ENCODE data around the gene TRPM2.
"Not testable (repeated sequence)": the region's sequence is repeated elsewhere in the genome, so short reads cannot be mapped to it uniquely, and the experiment has no call there.

TRPM2 gene

DNA sequence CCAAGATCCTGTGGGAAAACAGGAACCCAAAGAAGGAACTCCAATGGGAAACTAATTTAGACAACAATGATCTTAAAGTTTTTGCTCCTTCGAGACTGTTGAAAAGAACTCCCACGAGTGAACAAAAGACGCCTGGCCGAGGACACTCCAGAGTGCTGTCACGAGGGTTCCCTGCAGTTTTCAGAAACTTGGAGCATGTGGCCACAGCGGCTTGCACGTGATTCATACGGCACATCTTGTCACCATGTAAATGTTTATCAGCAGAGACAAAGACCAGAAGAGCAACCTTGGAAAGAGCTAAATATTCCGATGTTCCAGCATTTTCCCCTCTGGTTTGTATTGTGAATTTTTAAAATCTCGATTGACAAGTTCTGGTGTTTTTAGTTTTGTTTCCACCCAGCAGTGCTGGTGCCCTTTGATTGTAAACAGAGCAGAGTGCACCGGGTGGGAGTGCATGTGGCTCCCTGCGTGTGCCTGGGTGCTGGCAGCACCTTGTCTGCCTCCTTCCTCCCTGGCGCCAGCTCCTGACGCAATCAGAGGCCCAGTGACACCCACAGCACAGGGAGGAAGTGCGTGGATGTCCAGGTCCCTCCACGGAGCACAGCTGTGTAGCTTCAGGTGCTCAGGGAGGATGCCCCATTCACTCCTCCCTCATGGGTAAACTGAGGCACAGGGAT is 124.8 kb downstream of the TRPM2 start:
- H3K36me3 ChIP-seq, result no peaks in the 10 kb centered on the region
- H3K4me3 ChIP-seq (ENCODE audit: low read depth, low read length), result no peak overlapping the region
- no peak overlapping the region for H3K27ac ChIP-seq
- no peak for DNase-seq
- TF ChIP-seq, protein P1, sequence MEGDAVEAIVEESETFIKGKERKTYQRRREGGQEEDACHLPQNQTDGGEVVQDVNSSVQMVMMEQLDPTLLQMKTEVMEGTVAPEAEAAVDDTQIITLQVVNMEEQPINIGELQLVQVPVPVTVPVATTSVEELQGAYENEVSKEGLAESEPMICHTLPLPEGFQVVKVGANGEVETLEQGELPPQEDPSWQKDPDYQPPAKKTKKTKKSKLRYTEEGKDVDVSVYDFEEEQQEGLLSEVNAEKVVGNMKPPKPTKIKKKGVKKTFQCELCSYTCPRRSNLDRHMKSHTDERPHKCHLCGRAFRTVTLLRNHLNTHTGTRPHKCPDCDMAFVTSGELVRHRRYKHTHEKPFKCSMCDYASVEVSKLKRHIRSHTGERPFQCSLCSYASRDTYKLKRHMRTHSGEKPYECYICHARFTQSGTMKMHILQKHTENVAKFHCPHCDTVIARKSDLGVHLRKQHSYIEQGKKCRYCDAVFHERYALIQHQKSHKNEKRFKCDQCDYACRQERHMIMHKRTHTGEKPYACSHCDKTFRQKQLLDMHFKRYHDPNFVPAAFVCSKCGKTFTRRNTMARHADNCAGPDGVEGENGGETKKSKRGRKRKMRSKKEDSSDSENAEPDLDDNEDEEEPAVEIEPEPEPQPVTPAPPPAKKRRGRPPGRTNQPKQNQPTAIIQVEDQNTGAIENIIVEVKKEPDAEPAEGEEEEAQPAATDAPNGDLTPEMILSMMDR (IDR thresholded peaks at IDR 0.05; ENCODE audit: low read depth, low read length), result no peak
- no peaks in the 10 kb centered on the region for H3K9me3 ChIP-seq (ENCODE audit: severe bottlenecking)
- H3K27me3 ChIP-seq (ENCODE audit: insufficient read depth, low read depth, severe bottlenecking), result no peaks in the 10 kb centered on the region

DNA sequence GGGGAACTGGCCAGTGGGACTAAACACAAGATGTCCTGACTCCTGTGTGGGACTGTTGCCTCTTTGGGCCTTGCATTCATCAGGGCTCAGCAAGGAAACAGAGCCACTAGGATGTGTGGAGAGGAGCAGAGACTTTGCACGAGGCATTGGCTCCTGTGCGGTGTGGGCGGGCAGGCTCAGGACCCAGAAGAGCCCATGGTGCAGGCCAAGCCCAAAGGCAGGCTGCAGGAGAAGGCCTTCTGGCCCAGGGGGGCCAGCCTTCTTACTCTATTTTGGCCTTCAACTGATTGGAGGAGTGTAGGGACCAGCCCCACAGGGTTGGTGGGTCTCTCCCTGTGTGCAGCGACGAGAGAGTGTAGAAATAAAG is 125.4 kb downstream of the TRPM2 start:
- no peaks in the 10 kb centered on the region for H3K9me3 ChIP-seq (ENCODE audit: severe bottlenecking)
- TF ChIP-seq, protein P1 (IDR thresholded peaks at IDR 0.05; ENCODE audit: low read depth, low read length), result no peak
- H3K27me3 ChIP-seq (ENCODE audit: insufficient read depth, low read depth, severe bottlenecking), result no peaks in the 10 kb centered on the region
- DNase-seq, result no peak
- H3K27ac ChIP-seq, result no peak overlapping the region
- H3K4me3 ChIP-seq (ENCODE audit: low read depth, low read length), result no peak overlapping the region
- no peaks in the 10 kb centered on the region for H3K36me3 ChIP-seq

DNA sequence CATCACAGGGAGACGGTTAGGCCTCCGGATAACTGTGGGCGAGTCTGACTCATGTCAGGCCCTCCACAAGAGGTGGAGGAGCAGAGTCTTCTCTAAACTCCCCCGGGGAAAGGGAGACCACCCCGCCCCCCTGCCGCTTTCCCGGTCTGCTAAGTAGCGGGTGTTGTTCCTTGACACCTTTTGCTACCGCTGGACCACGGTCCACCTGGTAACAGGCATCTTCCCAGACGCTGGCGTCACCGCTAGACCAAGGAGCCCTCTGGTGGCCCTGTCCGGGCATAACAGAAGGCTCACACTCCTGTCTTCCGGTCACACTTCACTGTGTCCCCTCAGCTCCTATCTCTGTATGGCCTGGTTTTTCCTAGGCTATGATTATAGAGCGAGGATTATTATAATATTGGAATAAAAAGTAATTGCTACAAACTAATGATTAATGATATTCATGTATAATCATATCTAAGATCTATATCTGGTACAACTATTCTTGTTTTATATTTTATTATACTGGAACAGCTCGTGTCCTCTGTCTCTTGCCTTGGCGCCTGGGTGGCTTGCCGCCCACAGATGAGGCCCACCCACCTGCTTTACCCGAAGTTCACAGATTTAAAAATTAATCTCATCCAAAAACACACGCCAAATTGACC is 126.3 kb downstream of the TRPM2 start:
- TF ChIP-seq, protein P1 (IDR thresholded peaks at IDR 0.05; ENCODE audit: low read depth, low read length), result peak; percentile 72
- H3K4me3 ChIP-seq (ENCODE audit: low read depth, low read length); H3K9me3 ChIP-seq (ENCODE audit: severe bottlenecking); H3K36me3 ChIP-seq; H3K27me3 ChIP-seq (ENCODE audit: insufficient read depth, low read depth, severe bottlenecking): not testable (repeated sequence)
- DNase-seq, result peak; percentile 85
- H3K27ac ChIP-seq, result peak overlapping the region; percentile 34; the same call in 1 of the 2 replicates

DNA sequence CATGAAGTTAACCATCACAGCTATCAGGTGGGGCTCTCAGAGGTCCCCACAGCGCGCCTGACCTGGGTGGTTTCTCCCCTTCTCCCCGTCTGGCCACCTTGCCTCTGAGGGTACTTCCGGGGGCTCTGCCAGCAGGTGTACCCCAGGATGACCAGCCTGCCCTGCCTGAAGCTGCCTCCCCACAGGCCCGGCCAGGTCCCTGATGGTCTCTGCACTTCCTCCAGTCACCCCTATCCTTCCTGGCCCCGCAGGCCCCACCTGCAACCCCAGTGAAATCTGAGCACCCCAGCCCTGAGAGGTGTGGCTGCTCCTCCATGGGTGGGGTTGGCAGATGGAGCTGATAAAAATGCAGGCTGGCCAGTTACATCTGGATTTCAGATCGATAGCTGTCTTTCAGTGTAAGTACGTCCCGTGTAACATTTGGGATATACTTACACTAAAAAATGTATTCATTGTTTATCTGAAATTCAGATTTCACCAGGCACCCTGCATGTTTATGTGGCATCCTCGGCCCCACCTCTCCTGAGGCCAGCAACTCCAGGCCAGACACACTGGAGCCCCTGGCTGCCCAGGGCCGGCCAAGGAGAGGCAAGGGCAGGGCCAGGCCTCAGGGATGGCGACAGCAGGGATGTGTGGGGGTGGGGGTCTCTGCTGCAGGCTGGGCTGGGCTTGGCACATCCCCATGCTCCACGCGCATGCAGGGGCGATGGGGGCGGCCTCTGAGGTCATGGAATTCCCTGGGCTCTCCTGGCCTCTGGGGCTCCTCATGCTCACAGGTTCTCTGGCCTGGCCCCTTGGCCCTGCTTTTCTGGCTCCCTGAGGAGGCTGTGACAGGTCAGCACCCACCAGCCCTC is 127.0 kb downstream of the TRPM2 start:
- peak overlapping the region; percentile 34 for H3K27ac ChIP-seq
- no peaks in the 10 kb centered on the region for H3K27me3 ChIP-seq (ENCODE audit: insufficient read depth, low read depth, severe bottlenecking)
- no peak overlapping the region for H3K4me3 ChIP-seq (ENCODE audit: low read depth, low read length)
- no peak for DNase-seq
- TF ChIP-seq, protein P1 (IDR thresholded peaks at IDR 0.05; ENCODE audit: low read depth, low read length), result no peak
- H3K36me3 ChIP-seq, result no peaks in the 10 kb centered on the region
- H3K9me3 ChIP-seq (ENCODE audit: severe bottlenecking), result no peaks in the 10 kb centered on the region

GRCh38 chr21:44482581-44483287 is 129.3 kb downstream of the TRPM2 start:
- TF ChIP-seq, protein P1 (IDR thresholded peaks at IDR 0.05; ENCODE audit: low read depth, low read length), result no peak
- peaks cover 4% of the 10 kb centered on the region for H3K9me3 ChIP-seq (ENCODE audit: severe bottlenecking)
- H3K4me3 ChIP-seq (ENCODE audit: low read depth, low read length), result peak overlapping the region; percentile 36
- no peaks in the 10 kb centered on the region for H3K27me3 ChIP-seq (ENCODE audit: insufficient read depth, low read depth, severe bottlenecking)
- H3K36me3 ChIP-seq, result no peaks in the 10 kb centered on the region
- DNase-seq, result peak; percentile 94
- H3K27ac ChIP-seq, result peak overlapping the region; percentile 88
